K562 (cell line): Measurements from ENCODE around the gene PRM3. TPM values are rescaled to one million over a fixed set of nuclear protein-coding genes. Genes with fewer than 3 reads are reported as not detected.

ENCODE experiments used
- CBX3 ChIP-seq, 2 experiments: IDR thresholded peaks; 1 replicate in 1 of 2; 2 replicates in 1 of 2; pipeline ENCODE4 v1.6.1; 2012; ENCODE audit warnings: inconsistent platforms in 2 of 2, low read length in 2 of 2, borderline replicate concordance in 1 of 2, control low read depth in 1 of 2
- CC2D1A ChIP-seq: fragments of 450-650 bp; IDR thresholded peaks from 2 replicates; pipeline ENCODE4 v1.6.1; 2017; ENCODE audit warnings: mild to moderate bottlenecking
- CEBPG ChIP-seq, 3 experiments: fragments of 200-800 bp in 1 of 3; sonication (Bioruptor generic) in 1 of 3; sonication (generic) in 1 of 3; formaldehyde crosslinking in 1 of 3; IDR thresholded peaks in 2 of 3; conservative IDR thresholded peaks in 1 of 3; 2 replicates each; pipeline versions ENCODE4 v1.6.1 to v1.8.0; 2016 to 2022; ENCODE audit warnings: missing compliant biosample characterization in 2 of 3, missing genetic modification characterization in 2 of 3, mild to moderate bottlenecking in 1 of 3, missing genetic modification reagents in 1 of 3
- CHD1 ChIP-seq: fragments of 200-600 bp; sonication (generic); IDR thresholded peaks from one replicate; pipeline ENCODE4 v1.6.1; 2012; ENCODE audit warnings: mild to moderate bottlenecking, moderate library complexity, low read length, inconsistent platforms
- GTF3C2 ChIP-seq: IDR thresholded peaks from 3 replicates; pipeline ENCODE4 v1.6.1; 2011; ENCODE audit warnings: borderline replicate concordance, mild to moderate bottlenecking, moderate library complexity; ENCODE audit not compliant: insufficient read length; ENCODE audit errors: extremely low read depth
- HMG20A ChIP-seq: fragments of 450-650 bp; formaldehyde crosslinking; conservative IDR thresholded peaks from 2 replicates; pipeline ENCODE4 v1.4.0; 2020; ENCODE audit warnings: mild to moderate bottlenecking, mixed read lengths
- MCM7 ChIP-seq, 2 experiments: fragments of 450-650 bp; IDR thresholded peaks; 2 replicates each; pipeline ENCODE4 v1.6.1; 2016 to 2018
- PCBP1 ChIP-seq: fragments of 200-400 bp; formaldehyde crosslinking; IDR thresholded peaks from 2 replicates; pipeline ENCODE4 v1.6.1; 2018; ENCODE audit warnings: mild to moderate bottlenecking, low read depth, low read length; ENCODE audit not compliant: poor library complexity, severe bottlenecking
- PRMT5 ChIP-seq: sonication (generic); formaldehyde crosslinking; IDR thresholded peaks from 2 replicates; pipeline ENCODE4 v1.5.0; 2020; ENCODE audit warnings: missing genetic modification reagents
- SLC30A9 ChIP-seq: fragments of 250-450 bp; sonication (Bioruptor Pico); IDR thresholded peaks from 2 replicates; pipeline ENCODE4 v1.8.0; 2022; ENCODE audit warnings: mild to moderate bottlenecking, moderate library complexity
- TCFL5 ChIP-seq: fragments of 250-450 bp; sonication (Bioruptor Pico); conservative IDR thresholded peaks from 2 replicates; pipeline ENCODE4 v1.6.1; 2021; ENCODE audit warnings: mild to moderate bottlenecking, moderate library complexity, matching md5 sums
- USF1 ChIP-seq: sonication (generic); formaldehyde crosslinking; IDR thresholded peaks from 2 replicates; pipeline ENCODE4 v1.9.0; 2022; ENCODE audit warnings: mild to moderate bottlenecking, missing genetic modification reagents
- XRCC3 ChIP-seq: fragments of 450-650 bp; IDR thresholded peaks from 2 replicates; pipeline ENCODE4 v1.6.1; 2017; ENCODE audit warnings: mild to moderate bottlenecking, moderate library complexity
- ZKSCAN8 ChIP-seq: fragments of 200-800 bp; sonication (Bioruptor generic); IDR thresholded peaks from 2 replicates; pipeline ENCODE4 v1.6.1; 2016; ENCODE audit warnings: missing genetic modification characterization, missing compliant biosample characterization
- ZNF384 ChIP-seq: IDR thresholded peaks from 2 replicates; pipeline ENCODE4 v1.6.1; 2012; ENCODE audit warnings: low read depth, low read length, improper control_type of control experiment
- ZNF431 ChIP-seq: sonication (generic); formaldehyde crosslinking; IDR thresholded peaks from 2 replicates; pipeline ENCODE4 v1.8.0; 2022; ENCODE audit warnings: mild to moderate bottlenecking, missing genetic modification reagents
- ZNF589 ChIP-seq: fragments of 200-800 bp; sonication (Bioruptor generic); IDR thresholded peaks from 2 replicates; pipeline ENCODE4 v1.6.1; 2016; ENCODE audit warnings: low read depth, missing genetic modification characterization, missing compliant biosample characterization
- ZSCAN32 ChIP-seq: fragments of 450-650 bp; formaldehyde crosslinking; IDR thresholded peaks from 2 replicates; pipeline ENCODE4 v1.4.0; 2020; ENCODE audit warnings: mild to moderate bottlenecking, moderate library complexity
- polyA plus RNA-seq, 8 experiments: library from polyadenylated mRNA; depleted of rRNA in 4 of 8; stranded (reverse) in 5 of 8; unstranded in 3 of 8; fragments of >200 nt; fragmentation: Nextera tagmentation in 2 of 8; fragmentation: Illumina TruSeq in 1 of 8; extraction: Ambion mirVana in 2 of 8; extraction: Trizol in 1 of 8; gene quantifications; 2 replicates each; pipeline versions ENCODE4 v1.2.1 to v1.2.3, GENCODE V29; 2011 to 2014; ENCODE audit warnings: inconsistent platforms in 1 of 8, missing spikeins in 1 of 8
- total RNA-seq, 7 experiments: library from RNA; depleted of rRNA in 6 of 7; stranded (reverse); fragments of >200 nt in 6 of 7; fragmentation: Illumina TruSeq in 2 of 7; extraction: Trizol in 2 of 7; gene quantifications; 2 replicates each; pipeline versions ENCODE4 v1.2.1 to v1.2.3, GENCODE V29; 2011 to 2021; ENCODE audit warnings: low replicate concordance in 1 of 7
- TF ChIP-seq, protein P1 (sequence below): fragments of 450-650 bp; IDR thresholded peaks from 2 replicates; pipeline ENCODE4 v1.6.1; 2016; ENCODE audit warnings: missing biosample characterization, missing genetic modification characterization
- TF ChIP-seq, protein P2 (sequence below): fragments of 200-800 bp; sonication (Bioruptor generic); IDR thresholded peaks from 2 replicates; pipeline ENCODE4 v1.6.1; 2017; ENCODE audit warnings: missing genetic modification characterization, missing compliant biosample characterization

Gene PRM3
- total and polyA plus RNA-seq, 9 of the 15 experiments (the other 6 are each of a cell fraction or from before 2014, with no cell fraction given): not detected

- no peak for TF ChIP-seq CEBPG (CRISPR knock-in tag; IDR thresholded peaks at IDR 0.05)
- no peak for TF ChIP-seq CEBPG (tag; conservative IDR thresholded peaks at IDR 0.05 in 1 of 2, IDR thresholded peaks at IDR 0.05 in 1 of 2)
- no peak for TF ChIP-seq SLC30A9 (CRISPR knock-in tag)
- peak; percentile 62 for TF ChIP-seq ZNF431 (CRISPR knock-in tag)
- TF ChIP-seq, protein P1, sequence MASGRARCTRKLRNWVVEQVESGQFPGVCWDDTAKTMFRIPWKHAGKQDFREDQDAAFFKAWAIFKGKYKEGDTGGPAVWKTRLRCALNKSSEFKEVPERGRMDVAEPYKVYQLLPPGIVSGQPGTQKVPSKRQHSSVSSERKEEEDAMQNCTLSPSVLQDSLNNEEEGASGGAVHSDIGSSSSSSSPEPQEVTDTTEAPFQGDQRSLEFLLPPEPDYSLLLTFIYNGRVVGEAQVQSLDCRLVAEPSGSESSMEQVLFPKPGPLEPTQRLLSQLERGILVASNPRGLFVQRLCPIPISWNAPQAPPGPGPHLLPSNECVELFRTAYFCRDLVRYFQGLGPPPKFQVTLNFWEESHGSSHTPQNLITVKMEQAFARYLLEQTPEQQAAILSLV: no peak
- no peak for TF ChIP-seq MCM7 (IDR thresholded peaks at IDR 0.05)
- no peak for TF ChIP-seq ZNF384
- TF ChIP-seq PRMT5 (CRISPR knock-in tag): peak; percentile 41; the same call in 1 of the 2 replicates
- TF ChIP-seq ZKSCAN8 (CRISPR knock-in tag): no peak
- TF ChIP-seq, protein P2, sequence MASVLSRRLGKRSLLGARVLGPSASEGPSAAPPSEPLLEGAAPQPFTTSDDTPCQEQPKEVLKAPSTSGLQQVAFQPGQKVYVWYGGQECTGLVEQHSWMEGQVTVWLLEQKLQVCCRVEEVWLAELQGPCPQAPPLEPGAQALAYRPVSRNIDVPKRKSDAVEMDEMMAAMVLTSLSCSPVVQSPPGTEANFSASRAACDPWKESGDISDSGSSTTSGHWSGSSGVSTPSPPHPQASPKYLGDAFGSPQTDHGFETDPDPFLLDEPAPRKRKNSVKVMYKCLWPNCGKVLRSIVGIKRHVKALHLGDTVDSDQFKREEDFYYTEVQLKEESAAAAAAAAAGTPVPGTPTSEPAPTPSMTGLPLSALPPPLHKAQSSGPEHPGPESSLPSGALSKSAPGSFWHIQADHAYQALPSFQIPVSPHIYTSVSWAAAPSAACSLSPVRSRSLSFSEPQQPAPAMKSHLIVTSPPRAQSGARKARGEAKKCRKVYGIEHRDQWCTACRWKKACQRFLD: peak; percentile 75; the same call in 1 of the 2 replicates
- no peak for TF ChIP-seq TCFL5 (CRISPR knock-in tag)
- TF ChIP-seq CBX3 (IDR thresholded peaks at IDR 0.05; ENCODE audit: borderline replicate concordance in 1 of 2, low read length in 2 of 2): no peak
- TF ChIP-seq USF1 (CRISPR knock-in tag): no peak
- no peak for TF ChIP-seq CHD1
- TF ChIP-seq HMG20A (CRISPR knock-in tag): no peak
- TF ChIP-seq GTF3C2: no peak
- peak; percentile 47 for TF ChIP-seq PCBP1
- TF ChIP-seq CC2D1A: no peak
- no peak for TF ChIP-seq XRCC3
- no peak for TF ChIP-seq ZSCAN32 (CRISPR knock-in tag)
- TF ChIP-seq ZNF589 (CRISPR knock-in tag): no peak
Observed at GRCh38 chr16:11255737-11256660, 17.4 kb downstream of the PRM3 start, which contains the start of gene SOCS1 (continued).
